ENCODE results near the gene RRP1.

DNA sequence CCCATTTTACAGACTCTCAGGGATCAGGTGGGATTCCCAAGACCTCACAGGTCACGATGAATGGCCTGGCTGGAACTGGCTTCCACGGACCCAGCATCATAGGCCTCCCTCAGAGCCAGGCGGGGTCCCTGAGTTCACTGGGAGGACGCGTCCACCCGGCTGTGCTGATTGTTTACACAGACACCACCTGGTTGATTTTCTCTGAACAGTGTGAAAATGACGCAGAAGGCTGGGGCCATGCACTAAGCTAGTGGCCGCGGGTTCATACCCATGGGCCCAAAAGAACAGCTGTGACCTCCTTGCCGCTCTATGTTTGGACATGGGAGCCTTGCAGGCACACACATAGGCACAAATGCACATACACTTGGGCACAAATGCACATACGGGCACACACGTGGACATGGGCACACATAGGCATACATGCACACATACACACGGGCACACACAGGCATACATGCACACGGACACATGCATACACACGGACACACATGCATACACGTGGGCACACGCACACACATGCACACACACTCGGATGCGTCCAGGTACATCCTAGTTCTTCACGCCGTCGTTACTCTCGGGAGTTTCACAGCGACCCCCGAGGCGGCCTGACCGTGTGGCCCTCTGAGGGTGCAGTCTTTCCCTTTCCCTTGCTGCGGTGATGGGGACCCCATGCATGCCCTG, 36.5 kb upstream of the RRP1 start:
- TF ChIP-seq CTCF (IDR thresholded peaks at IDR 0.05) (no peak), POLR2A (IDR thresholded peaks at IDR 0.05) (no peak)

Data from lower leg skin (tissue), 3 donors.